Breast epithelium (tissue), 3 donors: ENCODE measurements around the gene PAQR4.

Experiments
- POLR2A ChIP-seq: fragments of 450-650 bp; IDR thresholded peaks from one replicate; pipeline ENCODE4 v1.6.1; 2016; ENCODE audit warnings: antibody characterized with exemption, mild to moderate bottlenecking, moderate library complexity
- POLR2AphosphoS5 ChIP-seq, 3 donors: sonication (generic); formaldehyde crosslinking; IDR thresholded peaks; one replicate each; pipeline ENCODE4 v1.6.1; 2017; ENCODE audit warnings: antibody characterized with exemption in 3 of 3
- TF ChIP-seq, protein P1 (sequence below), 3 donors: fragments of 450-650 bp; IDR thresholded peaks; one replicate each; pipeline ENCODE4 v1.5.1; 2016 to 2017; ENCODE audit warnings: antibody characterized with exemption in 3 of 3, mild to moderate bottlenecking in 3 of 3, moderate library complexity in 3 of 3

DNA sequence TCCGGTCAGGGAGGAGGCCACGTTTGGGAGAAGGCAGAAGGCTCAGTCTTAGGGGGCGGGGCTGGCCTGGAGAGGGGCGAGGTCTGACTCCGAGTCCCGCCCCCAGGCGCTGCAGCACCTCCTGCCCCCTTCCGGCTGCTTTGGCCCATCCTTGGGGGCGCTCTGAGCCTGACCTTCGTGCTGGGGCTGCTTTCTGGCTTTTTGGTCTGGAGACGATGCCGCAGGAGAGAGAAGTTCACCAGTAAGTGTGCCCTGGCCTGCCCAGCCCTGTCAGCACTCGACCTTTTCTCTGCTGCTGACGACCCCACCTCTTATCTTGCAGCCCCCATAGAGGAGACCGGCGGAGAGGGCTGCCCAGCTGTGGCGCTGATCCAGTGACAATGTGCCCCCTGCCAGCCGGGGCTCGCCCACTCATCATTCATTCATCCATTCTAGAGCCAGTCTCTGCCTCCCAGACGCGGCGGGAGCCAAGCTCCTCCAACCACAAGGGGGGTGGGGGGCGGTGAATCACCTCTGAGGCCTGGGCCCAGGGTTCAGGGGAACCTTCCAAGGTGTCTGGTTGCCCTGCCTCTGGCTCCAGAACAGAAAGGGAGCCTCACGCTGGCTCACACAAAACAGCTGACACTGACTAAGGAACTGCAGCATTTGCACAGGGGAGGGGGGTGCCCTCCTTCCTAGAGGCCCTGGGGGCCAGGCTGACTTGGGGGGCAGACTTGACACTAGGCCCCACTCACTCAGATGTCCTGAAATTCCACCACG is 52.5 kb downstream of the PAQR4 start:
- TF ChIP-seq, protein P1, sequence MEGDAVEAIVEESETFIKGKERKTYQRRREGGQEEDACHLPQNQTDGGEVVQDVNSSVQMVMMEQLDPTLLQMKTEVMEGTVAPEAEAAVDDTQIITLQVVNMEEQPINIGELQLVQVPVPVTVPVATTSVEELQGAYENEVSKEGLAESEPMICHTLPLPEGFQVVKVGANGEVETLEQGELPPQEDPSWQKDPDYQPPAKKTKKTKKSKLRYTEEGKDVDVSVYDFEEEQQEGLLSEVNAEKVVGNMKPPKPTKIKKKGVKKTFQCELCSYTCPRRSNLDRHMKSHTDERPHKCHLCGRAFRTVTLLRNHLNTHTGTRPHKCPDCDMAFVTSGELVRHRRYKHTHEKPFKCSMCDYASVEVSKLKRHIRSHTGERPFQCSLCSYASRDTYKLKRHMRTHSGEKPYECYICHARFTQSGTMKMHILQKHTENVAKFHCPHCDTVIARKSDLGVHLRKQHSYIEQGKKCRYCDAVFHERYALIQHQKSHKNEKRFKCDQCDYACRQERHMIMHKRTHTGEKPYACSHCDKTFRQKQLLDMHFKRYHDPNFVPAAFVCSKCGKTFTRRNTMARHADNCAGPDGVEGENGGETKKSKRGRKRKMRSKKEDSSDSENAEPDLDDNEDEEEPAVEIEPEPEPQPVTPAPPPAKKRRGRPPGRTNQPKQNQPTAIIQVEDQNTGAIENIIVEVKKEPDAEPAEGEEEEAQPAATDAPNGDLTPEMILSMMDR (IDR thresholded peaks at IDR 0.05), result peak in 2 of 3 donors; percentile 24 to 25
- no peak for TF ChIP-seq POLR2AphosphoS5 (IDR thresholded peaks at IDR 0.05)
- no peak for TF ChIP-seq POLR2A
